Muscle of leg (tissue), 11 donors: ENCODE measurements around the gene XKRX. TPM values are rescaled to one million over a fixed set of nuclear protein-coding genes. Genes with fewer than 3 reads are reported as not detected.

ENCODE experiments used
- DNase-seq: peaks from one replicate; pipeline ENCODE4 v3.0.0; 2013
- H3K27ac ChIP-seq: one replicate; pipeline ENCODE4 v1.5.1; 2013; ENCODE audit warnings: mild to moderate bottlenecking, low read length, control low read depth
- H3K27me3 ChIP-seq: one replicate; pipeline ENCODE4 v1.6.1; 2013; ENCODE audit warnings: low read length; ENCODE audit not compliant: control insufficient read depth, insufficient read depth
- H3K36me3 ChIP-seq: one replicate; pipeline ENCODE4 v1.6.1; 2013; ENCODE audit warnings: low read length; ENCODE audit not compliant: control insufficient read depth, insufficient read depth
- H3K4me1 ChIP-seq: one replicate; pipeline ENCODE4 v1.6.1; 2013; ENCODE audit warnings: low read length; ENCODE audit not compliant: control insufficient read depth, insufficient read depth
- H3K4me3 ChIP-seq: one replicate; pipeline ENCODE4 v1.5.1; 2013; ENCODE audit warnings: low read length, control low read depth
- H3K9me3 ChIP-seq: replicated peaks from 2 replicates; pipeline ENCODE4 v1.6.1; 2013; ENCODE audit warnings: low read depth, low read length; ENCODE audit not compliant: control insufficient read depth
- WGBS: methylation state at CpG from one replicate; pipeline ENCODE4 v1.1.5; 2013; ENCODE audit warnings: missing lambda C conversion rate; ENCODE audit not compliant: insufficient coverage; 5-methylcytosine and 5-hydroxymethylcytosine counted together
- polyA plus RNA-seq, 8 donors: library from polyadenylated mRNA; unstranded; fragments of 120-200 nt; gene quantifications; one replicate each; pipeline versions ENCODE4 v1.2.1 to v1.2.3, GENCODE V29; 2013; ENCODE audit warnings: inconsistent platforms in 1 of 8, low replicate concordance in 1 of 8; ENCODE audit not compliant: insufficient read length in 8 of 8, insufficient read depth in 1 of 8
- total RNA-seq: library from RNA; stranded (reverse); fragments of 120-200 nt; gene quantifications from one replicate; pipeline ENCODE4 v1.2.4, GENCODE V29; 2013

Gene XKRX
- total and polyA plus RNA-seq, 9 donors, result 0.04 to 0.35 (median 0.18) TPM; not detected in 5

DNA sequence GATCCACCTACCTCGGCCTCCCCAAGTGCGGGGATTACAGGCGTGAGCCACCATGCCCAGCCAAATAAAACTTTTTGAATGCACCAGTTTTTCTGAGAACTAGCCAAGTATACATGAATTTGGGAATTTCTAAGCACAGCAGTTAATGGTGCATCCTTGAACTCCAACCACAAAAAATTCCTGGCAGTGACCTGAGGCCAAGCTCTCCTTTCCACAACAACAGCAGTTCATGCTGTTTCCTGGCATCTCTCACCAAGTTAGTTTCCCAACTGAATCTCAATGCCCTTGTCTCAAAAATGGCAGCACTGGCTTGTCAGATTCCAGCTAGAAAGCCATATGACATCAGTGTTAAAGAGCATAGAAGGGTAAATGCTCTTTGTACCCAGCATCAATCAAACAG lies 15.9 kb upstream of the XKRX start:
- Histone ChIP-seq H3K9me3 (no peaks in the 10 kb centered on the region), H3K27me3 (peaks cover 7% of the 10 kb centered on the region), H3K27ac (no peak overlapping the region), H3K4me1 (no peaks in the 10 kb centered on the region), H3K36me3 (no peaks in the 10 kb centered on the region), H3K4me3 (no peak overlapping the region)
- WGBS, result 86% methylated on average over 3 of the region's 3 CpGs
- no peak for DNase-seq

DNA sequence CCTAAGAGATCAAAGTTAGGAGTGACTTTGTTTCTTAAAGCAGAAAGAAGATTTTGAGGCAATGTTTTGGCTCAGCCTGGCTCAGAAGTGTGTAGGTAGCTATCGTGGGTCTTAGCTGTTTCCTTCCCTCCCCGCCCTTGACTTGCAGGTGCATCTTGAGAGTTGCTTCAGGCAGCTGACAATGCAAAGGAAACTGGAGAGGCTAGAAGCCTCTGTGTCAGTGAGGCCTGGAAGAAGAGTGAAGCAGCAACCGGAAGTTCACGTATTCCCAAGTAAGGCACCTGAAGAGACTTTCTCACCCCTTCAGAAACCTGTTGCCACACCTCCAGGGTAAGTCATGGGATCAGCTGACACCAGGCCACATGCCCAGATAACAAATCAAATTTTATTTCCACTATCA lies 10.6 kb upstream of the XKRX start:
- Histone ChIP-seq H3K36me3 (no peaks in the 10 kb centered on the region), H3K9me3 (no peaks in the 10 kb centered on the region), H3K27me3 (peaks cover 4% of the 10 kb centered on the region), H3K4me3 (no peak overlapping the region), H3K4me1 (no peaks in the 10 kb centered on the region), H3K27ac (no peak overlapping the region)
- no peak for DNase-seq
- WGBS, result 50% methylated on average over 2 of the region's 4 CpGs

DNA sequence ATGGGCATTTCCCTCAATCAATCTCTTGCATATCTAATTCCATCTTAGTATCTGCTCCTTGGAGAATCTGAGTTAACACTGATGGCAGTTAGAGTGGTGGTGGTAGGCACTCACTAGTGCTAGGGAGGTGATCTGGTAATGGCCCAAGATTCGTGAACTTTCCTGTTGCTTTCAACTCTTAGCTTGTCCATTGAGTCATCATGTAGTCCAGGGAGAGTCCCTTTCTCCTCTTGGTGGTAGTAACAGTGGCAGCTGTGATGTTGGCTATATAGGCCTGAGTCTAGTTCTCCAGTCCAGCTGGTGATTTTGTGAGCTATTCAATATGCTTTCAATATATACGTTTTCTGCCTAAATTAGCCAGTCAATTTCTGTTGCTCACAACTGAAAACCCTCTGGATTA lies 7.0 kb upstream of the XKRX start:
- peaks cover 5% of the 10 kb centered on the region for H3K9me3 ChIP-seq
- H3K4me3 ChIP-seq, result no peak overlapping the region
- no peak overlapping the region for H3K27ac ChIP-seq
- H3K4me1 ChIP-seq, result no peaks in the 10 kb centered on the region
- H3K36me3 ChIP-seq, result no peaks in the 10 kb centered on the region
- DNase-seq, result no peak
- H3K27me3 ChIP-seq, result peaks cover 5% of the 10 kb centered on the region
- no CpG with 5 or more reads among the region's 2 CpGs for WGBS

DNA sequence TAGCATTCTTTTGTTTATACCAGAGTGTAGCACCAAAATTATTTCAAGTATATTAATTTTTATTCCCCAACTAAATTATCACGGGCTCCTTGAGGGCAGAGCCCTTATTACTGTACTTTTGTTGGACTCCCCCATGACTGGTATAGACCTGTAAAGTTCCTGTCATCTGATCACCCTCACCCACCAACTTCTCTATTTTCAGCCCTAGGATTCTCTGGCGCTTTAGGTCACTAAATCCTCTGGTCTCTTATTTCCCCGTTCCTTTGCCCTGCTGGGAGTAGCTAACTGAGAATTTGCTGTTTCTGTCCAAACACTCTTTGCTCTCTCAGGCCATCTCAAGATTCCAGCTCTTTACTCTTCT lies 3.2 kb upstream of the XKRX start:
- no peaks in the 10 kb centered on the region for H3K36me3 ChIP-seq
- H3K27ac ChIP-seq, result no peak overlapping the region
- peaks cover 5% of the 10 kb centered on the region for H3K9me3 ChIP-seq
- H3K4me3 ChIP-seq, result no peak overlapping the region
- peaks cover 20% of the 10 kb centered on the region for H3K27me3 ChIP-seq
- 78% methylated on average over 1 of the region's 3 CpGs for WGBS
- H3K4me1 ChIP-seq, result peaks cover 3% of the 10 kb centered on the region
- DNase-seq, result no peak

DNA sequence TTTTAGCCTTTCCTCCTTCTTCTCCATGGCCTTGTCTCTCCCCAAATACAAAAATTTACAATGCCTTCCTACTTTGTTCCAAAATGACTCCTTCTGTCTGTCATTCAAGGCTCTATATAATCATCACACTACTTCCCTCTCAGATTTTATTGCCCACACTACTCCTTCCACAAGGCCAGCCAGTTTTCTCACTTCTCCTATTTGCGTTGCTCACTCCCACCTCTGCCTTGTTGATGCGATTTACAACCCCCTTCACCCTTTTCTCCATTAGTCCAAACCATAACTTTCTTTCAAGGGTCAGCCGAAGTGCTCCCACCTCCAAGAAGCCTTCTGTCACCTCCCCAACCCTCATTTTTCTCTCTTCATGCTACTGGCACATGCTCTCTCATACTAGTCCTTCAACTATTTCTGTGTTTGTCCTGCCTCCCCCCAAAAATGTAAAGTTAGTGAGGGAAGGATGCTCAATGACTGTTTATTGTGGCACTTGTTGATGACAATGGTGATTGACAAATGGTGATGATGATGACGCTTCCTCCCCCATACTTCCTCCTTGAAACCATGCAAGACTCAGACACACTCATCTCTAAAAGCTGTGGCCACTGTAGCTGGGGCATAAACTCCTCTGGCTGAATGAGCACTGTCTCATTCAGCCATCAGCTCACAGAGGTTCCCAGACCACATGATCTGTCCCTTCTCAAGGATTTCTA lies 2.7 kb upstream of the XKRX start:
- H3K27me3 ChIP-seq, result peaks cover 20% of the 10 kb centered on the region
- 64% methylated on average over 2 of the region's 4 CpGs for WGBS
- H3K4me3 ChIP-seq, result no peak overlapping the region
- DNase-seq, result no peak
- peaks cover 3% of the 10 kb centered on the region for H3K4me1 ChIP-seq
- H3K27ac ChIP-seq, result no peak overlapping the region
- no peaks in the 10 kb centered on the region for H3K36me3 ChIP-seq
- H3K9me3 ChIP-seq, result peaks cover 5% of the 10 kb centered on the region

DNA sequence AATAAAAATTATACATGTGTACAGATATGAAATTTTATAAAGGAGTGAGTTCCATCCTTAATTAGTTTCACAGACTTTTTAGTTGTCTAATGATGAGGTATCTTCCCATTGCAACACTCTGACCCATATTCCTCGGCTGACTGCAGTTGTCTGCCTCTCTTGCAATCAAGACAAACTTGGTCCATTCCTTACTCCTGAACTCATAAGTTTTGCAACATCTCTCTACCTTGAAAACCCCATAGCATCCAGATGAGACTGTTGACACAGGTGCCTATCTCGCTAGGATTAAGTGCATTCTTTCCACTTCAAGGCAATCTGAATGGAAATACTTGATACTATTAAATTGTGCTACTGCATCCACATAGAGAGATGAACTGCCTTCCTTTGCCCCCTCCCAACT lies 2.3 kb downstream of the XKRX start:
- 60% methylated on average over 1 of the region's 2 CpGs for WGBS
- Histone ChIP-seq H3K36me3 (no peaks in the 10 kb centered on the region), H3K27ac (no peak overlapping the region), H3K4me3 (no peak overlapping the region), H3K4me1 (peaks cover 3% of the 10 kb centered on the region), H3K27me3 (peaks cover 18% of the 10 kb centered on the region), H3K9me3 (peaks cover 4% of the 10 kb centered on the region)
- no peak for DNase-seq

DNA sequence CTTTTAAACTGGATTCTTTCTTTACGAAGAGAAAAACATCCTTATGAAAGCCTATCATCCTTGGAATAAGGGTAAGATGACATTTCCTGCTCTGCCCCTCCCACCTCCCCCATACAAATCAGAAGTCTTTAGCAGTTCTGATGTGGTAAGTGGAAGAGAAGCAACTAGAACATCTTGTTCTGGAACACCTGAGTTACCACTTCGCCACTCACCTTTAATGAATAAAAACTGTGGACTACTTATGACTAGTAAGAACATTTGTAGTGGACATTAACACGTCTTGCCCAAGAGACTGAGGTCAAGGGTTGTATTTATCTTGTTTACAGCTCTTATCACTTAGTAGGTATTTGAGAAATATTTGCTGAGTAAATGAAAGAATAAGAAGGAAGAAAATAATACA lies 4.3 kb downstream of the XKRX start:
- Histone ChIP-seq H3K27ac (no peak overlapping the region), H3K9me3 (no peaks in the 10 kb centered on the region), H3K4me3 (no peak overlapping the region), H3K36me3 (no peaks in the 10 kb centered on the region), H3K27me3 (peaks cover 15% of the 10 kb centered on the region), H3K4me1 (peaks cover 3% of the 10 kb centered on the region)
- no CpG with 5 or more reads among the region's 3 CpGs for WGBS
- no peak for DNase-seq

DNA sequence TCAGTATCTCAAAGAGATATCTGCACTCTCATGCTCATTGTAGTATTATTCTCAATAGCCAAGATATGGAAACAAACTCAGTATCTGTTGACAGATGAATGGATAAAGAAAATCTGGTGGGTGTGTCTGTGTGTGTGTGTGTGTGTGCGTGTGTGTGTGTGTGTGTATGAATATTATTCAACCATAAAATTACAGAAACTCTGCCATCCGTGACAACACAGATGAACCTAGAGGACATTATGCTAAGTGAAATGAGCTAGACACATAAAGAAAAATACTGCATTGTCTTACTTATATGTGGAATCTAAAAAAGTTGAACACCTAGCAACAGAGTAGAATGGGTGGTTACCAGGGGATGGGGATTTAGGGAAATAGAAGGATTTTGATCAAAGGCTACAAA lies 13.2 kb downstream of the XKRX start:
- no CpG with 5 or more reads among the region's 2 CpGs for WGBS
- Histone ChIP-seq H3K27me3 (peaks cover 11% of the 10 kb centered on the region), H3K4me1 (no peaks in the 10 kb centered on the region), H3K27ac (no peak overlapping the region), H3K9me3 (no peaks in the 10 kb centered on the region), H3K4me3 (no peak overlapping the region), H3K36me3 (no peaks in the 10 kb centered on the region)
- DNase-seq, result no peak

DNA sequence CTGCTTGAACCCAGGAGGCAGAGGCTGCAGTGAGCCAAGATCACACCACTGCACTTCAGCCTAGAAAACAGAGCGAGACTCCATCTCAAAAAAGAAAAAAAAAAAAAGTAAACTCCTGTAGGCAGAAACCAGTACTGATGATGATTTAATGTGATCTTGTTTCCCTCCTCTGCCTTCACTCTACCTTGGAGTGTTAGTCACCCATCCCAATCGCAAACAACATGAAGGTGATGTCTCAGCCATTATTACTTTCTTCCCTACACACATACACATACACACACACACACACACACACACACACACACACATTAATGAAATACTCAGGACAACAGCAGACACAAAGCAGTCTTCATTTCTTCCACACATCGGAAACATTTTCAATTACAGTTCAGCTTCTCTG lies 15.6 kb downstream of the XKRX start:
- Histone ChIP-seq H3K4me3 (no peak overlapping the region), H3K27ac (no peak overlapping the region), H3K36me3 (no peaks in the 10 kb centered on the region), H3K27me3 (peaks cover 11% of the 10 kb centered on the region), H3K4me1 (no peaks in the 10 kb centered on the region), H3K9me3 (no peaks in the 10 kb centered on the region)
- 83% methylated on average over 1 of the region's 3 CpGs for WGBS
- no peak for DNase-seq

DNA sequence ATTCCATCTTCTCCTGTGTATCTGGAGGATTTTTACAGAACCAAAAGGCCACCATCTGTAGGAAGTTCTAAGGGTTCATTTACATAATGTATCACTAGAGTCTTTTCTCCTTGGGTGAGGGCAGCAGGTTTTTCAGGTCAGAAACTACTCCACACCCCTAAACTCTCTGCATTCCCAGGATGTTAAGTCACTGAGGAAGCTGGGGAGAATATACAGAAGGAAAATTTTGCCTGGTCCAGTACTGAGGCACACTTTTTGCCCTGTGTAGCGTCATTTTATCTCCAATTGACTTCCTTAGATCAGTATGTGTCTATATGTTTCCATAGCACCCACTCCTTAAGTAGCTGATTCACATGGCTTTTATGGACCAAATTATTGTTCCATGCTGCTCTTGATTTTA lies 17.0 kb downstream of the XKRX start:
- Histone ChIP-seq H3K27ac (no peak overlapping the region), H3K4me3 (no peak overlapping the region), H3K9me3 (no peaks in the 10 kb centered on the region), H3K27me3 (peaks cover 8% of the 10 kb centered on the region), H3K4me1 (no peaks in the 10 kb centered on the region), H3K36me3 (no peaks in the 10 kb centered on the region)
- no CpG with 5 or more reads among the region's 1 CpG for WGBS
- DNase-seq, result no peak

DNA sequence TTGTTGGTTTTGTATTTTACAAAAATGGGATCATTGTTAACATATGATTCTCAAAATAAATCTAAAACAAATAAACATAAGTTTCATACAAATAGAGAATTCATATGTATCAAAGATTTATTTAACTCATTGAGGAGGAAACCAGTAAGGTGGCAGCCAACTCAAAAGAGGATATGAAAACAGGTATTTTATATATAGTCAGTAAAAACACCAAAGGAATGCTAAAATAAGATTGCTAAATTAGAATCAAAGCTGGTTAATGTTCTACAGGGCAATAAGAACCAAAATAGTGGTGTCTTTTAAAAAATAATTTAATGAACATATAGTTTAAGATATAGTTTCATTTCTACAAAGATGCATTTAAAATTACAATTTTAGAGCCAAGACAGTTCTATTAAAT lies 23.1 kb downstream of the XKRX start:
- DNase-seq, result no peak
- Histone ChIP-seq H3K36me3 (no peaks in the 10 kb centered on the region), H3K4me1 (no peaks in the 10 kb centered on the region), H3K9me3 (no peaks in the 10 kb centered on the region), H3K4me3 (no peak overlapping the region), H3K27ac (no peak overlapping the region), H3K27me3 (peaks cover 4% of the 10 kb centered on the region)
